ENCODE data around the gene PHLPP1.

DNA sequence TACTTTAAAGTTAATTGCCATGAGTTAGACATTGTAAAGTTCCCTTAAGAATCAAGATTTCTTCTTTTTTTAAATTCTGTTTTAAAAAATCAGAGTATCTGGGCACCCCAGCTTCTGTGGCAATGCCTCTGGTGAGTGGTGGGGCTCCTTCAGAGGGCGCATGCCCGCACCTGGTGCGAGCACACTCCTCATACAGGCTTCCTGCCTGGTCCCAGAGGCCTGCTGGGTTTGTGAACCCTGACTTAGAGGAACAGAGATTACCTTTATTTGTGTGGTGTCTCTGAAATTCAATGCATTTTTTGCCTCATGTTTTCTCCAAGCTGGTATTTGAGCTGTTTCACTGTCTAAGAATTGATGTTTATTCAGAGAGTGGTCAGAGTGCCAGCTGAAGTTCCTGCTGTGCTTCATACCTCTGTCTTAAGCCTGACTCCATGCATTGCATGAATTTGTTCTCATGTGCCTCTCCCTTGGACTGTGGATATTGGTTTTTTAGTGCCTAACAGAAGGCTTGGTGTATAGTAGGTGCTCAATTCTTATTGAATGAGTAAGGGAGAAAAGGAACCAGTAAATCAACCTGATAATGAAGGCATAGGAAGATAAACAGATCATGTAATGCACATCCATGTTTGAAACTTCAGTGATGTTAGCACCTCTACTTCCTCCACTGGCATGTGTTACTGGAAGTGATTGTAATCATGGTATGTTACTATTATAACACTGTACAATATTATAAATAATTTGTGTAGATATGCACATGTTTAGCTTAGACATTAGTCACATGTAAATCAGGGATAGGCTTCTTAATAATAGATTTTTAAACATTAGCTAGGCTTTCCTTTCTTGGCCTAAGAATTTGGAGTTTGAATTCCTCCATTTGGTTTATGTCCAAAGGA lies 29.0 kb downstream of the PHLPP1 start:
- TF ChIP-seq, protein P1, sequence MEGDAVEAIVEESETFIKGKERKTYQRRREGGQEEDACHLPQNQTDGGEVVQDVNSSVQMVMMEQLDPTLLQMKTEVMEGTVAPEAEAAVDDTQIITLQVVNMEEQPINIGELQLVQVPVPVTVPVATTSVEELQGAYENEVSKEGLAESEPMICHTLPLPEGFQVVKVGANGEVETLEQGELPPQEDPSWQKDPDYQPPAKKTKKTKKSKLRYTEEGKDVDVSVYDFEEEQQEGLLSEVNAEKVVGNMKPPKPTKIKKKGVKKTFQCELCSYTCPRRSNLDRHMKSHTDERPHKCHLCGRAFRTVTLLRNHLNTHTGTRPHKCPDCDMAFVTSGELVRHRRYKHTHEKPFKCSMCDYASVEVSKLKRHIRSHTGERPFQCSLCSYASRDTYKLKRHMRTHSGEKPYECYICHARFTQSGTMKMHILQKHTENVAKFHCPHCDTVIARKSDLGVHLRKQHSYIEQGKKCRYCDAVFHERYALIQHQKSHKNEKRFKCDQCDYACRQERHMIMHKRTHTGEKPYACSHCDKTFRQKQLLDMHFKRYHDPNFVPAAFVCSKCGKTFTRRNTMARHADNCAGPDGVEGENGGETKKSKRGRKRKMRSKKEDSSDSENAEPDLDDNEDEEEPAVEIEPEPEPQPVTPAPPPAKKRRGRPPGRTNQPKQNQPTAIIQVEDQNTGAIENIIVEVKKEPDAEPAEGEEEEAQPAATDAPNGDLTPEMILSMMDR (IDR thresholded peaks at IDR 0.05; ENCODE audit: insufficient read depth, low read depth, low read length): no peak
- no peak for TF ChIP-seq EZH2 (IDR thresholded peaks at IDR 0.05; ENCODE audit: insufficient read depth, low read length)

Measured in astrocyte (in vitro differentiated cells and primary cell).